Common myeloid progenitor, CD34-positive (primary cell): ENCODE data around the gene PCDHA3.
"Not testable (repeated sequence)": the region's sequence is repeated elsewhere in the genome, so short reads cannot be mapped to it uniquely, and the experiment has no call there.

Source experiments
- CTCF ChIA-PET: fragments of 350-600 bp; sonication (Branson Sonifier 250); formaldehyde crosslinking; loops from one replicate; lab custom pipeline; 2021; ENCODE audit warnings: antibody characterized with exemption; lab: Charles Lee
- POLR2A ChIA-PET: fragments of 350-600 bp; sonication (Branson Sonifier 250); formaldehyde crosslinking; loops from one replicate; lab custom pipeline; 2021; ENCODE audit warnings: antibody characterized with exemption; lab: Charles Lee
- DNase-seq, 3 donors: peaks; one replicate each; pipeline versions ENCODE4 v3.0.0 to v3.0.0-alpha.2; 2013
- H3K27ac ChIP-seq, 2 experiments: 1 replicate in 1 of 2; 2 replicates in 1 of 2; pipeline ENCODE4 v1.7.0; 2013; ENCODE audit warnings: inconsistent platforms in 2 of 2, low read length in 2 of 2, mild to moderate bottlenecking in 2 of 2, low read depth in 1 of 2, moderate library complexity in 1 of 2; ENCODE audit not compliant: severe bottlenecking in 2 of 2, insufficient read depth in 1 of 2, poor library complexity in 1 of 2
- H3K27me3 ChIP-seq, 5 experiments: replicated peaks in 2 of 5; 1 replicate in 3 of 5; 2 replicates in 2 of 5; pipeline versions ENCODE4 v1.6.1 to v1.7.0; 2013; ENCODE audit warnings: low read length in 4 of 5, mild to moderate bottlenecking in 2 of 5, moderate library complexity in 2 of 5, inconsistent platforms in 1 of 5; ENCODE audit not compliant: insufficient read depth in 5 of 5, control insufficient read depth in 4 of 5
- H3K36me3 ChIP-seq, 4 experiments: 1 replicate in 2 of 4; 2 replicates in 2 of 4; pipeline versions ENCODE4 v1.6.1 to v1.7.0; 2013; ENCODE audit warnings: low read length in 3 of 4, control low read depth in 1 of 4, mild to moderate bottlenecking in 1 of 4; ENCODE audit not compliant: control insufficient read depth in 4 of 4, insufficient read depth in 4 of 4
- H3K4me1 ChIP-seq, 4 experiments: 1 replicate in 3 of 4; 2 replicates in 1 of 4; pipeline versions ENCODE4 v1.6.1 to v1.7.1; 2013; ENCODE audit warnings: low read length in 3 of 4, mild to moderate bottlenecking in 3 of 4, control low read depth in 1 of 4, inconsistent platforms in 1 of 4, moderate library complexity in 1 of 4; ENCODE audit not compliant: control insufficient read depth in 4 of 4, insufficient read depth in 4 of 4; ENCODE audit errors: control extremely low read depth in 1 of 4
- H3K4me3 ChIP-seq, 7 experiments: 1 replicate in 4 of 7; 2 replicates in 3 of 7; pipeline versions ENCODE4 v1.5.1 to v1.7.0; 2013; ENCODE audit warnings: mild to moderate bottlenecking in 7 of 7, low read length in 6 of 7, moderate library complexity in 6 of 7, inconsistent platforms in 2 of 7, low read depth in 2 of 7, control low read depth in 1 of 7; ENCODE audit not compliant: insufficient read depth in 4 of 7, control insufficient read depth in 1 of 7; ENCODE audit errors: extremely low read depth in 1 of 7
- H3K9me3 ChIP-seq, 5 experiments: 1 replicate in 4 of 5; 2 replicates in 1 of 5; pipeline versions ENCODE4 v1.6.1 to v1.7.1; 2013; ENCODE audit warnings: low read length in 4 of 5, mild to moderate bottlenecking in 2 of 5, inconsistent platforms in 1 of 5, low read depth in 1 of 5, moderate library complexity in 1 of 5; ENCODE audit not compliant: control insufficient read depth in 4 of 5, insufficient read depth in 2 of 5; ENCODE audit errors: control extremely low read depth in 1 of 5
- WGBS: methylation state at CpG from one replicate; pipeline ENCODE4 v1.1.5; 2013; ENCODE audit not compliant: insufficient coverage; 5-methylcytosine and 5-hydroxymethylcytosine counted together

The PCDHA3 gene

GRCh38 chr5:140828362-140828737 is 27.5 kb downstream of the PCDHA3 start:
- POLR2A ChIA-PET: no interaction called here
- CTCF ChIA-PET: no interaction called here
- 17% methylated on average over 6 of the region's 18 CpGs for WGBS
- no peak overlapping the region for H3K27ac ChIP-seq
- H3K36me3 ChIP-seq: no peaks in the 10 kb centered on the region
- no peaks in the 10 kb centered on the region for H3K4me1 ChIP-seq
- peaks cover 0 to 25% (median 8%) of the 10 kb centered on the region in 5 experiments for H3K27me3 ChIP-seq
- no peak for DNase-seq
- no peak overlapping the region for H3K4me3 ChIP-seq
- H3K9me3 ChIP-seq: peaks cover 9 to 44% (median 24%) of the 10 kb centered on the region in 5 experiments

GRCh38 chr5:140829511-140830501 is 28.9 kb downstream of the PCDHA3 start:
- H3K4me3 ChIP-seq, H3K4me1 ChIP-seq, H3K27ac ChIP-seq, H3K36me3 ChIP-seq, DNase-seq, POLR2A ChIA-PET, CTCF ChIA-PET: not testable (repeated sequence)
- Histone ChIP-seq H3K27me3 (peaks cover 0 to 32% (median 9%) of the 10 kb centered on the region in 5 experiments), H3K9me3 (peaks cover 9 to 46% (median 20%) of the 10 kb centered on the region in 5 experiments)
- 44% methylated on average over 92 of the region's 106 CpGs for WGBS

GRCh38 chr5:140833993-140834392 is 33.1 kb downstream of the PCDHA3 start, which contains the start of gene PCDHA7:
Gene PCDHA7, plus strand, starts transcription at chr5:140834269. Its CDS starts 115 bp downstream, at chr5:140834384.
- POLR2A ChIA-PET: no interaction called here
- Histone ChIP-seq H3K27ac (no peak within 1 kb of the TSS), H3K36me3 (no peaks in the 10 kb centered on the region), H3K27me3 (peaks cover 0 to 29% (median 12%) of the 10 kb centered on the region in 5 experiments), H3K9me3 (peaks cover 5 to 43% (median 28%) of the 10 kb centered on the region in 5 experiments), H3K4me1 (no peaks in the 10 kb centered on the region), H3K4me3 (peak within 1 kb of the TSS in 1 of 7 experiments; percentile 5)
- CTCF ChIA-PET: no interaction called here
- WGBS: 21% methylated on average over 4 of the region's 8 CpGs
- peak in 2 of 3 donors; percentile 3 to 13 for DNase-seq

GRCh38 chr5:140834439-140835008 is 33.7 kb downstream of the PCDHA3 start:
- Histone ChIP-seq H3K9me3 (peaks cover 5 to 40% (median 25%) of the 10 kb centered on the region in 5 experiments), H3K27me3 (peaks cover 0 to 28% (median 12%) of the 10 kb centered on the region in 5 experiments), H3K4me3 (peak overlapping the region in 1 of 7 experiments; percentile 5)
- WGBS: 20% methylated on average over 14 of the region's 38 CpGs
- H3K36me3 ChIP-seq, H3K4me1 ChIP-seq, H3K27ac ChIP-seq, POLR2A ChIA-PET, CTCF ChIA-PET, DNase-seq: not testable (repeated sequence)

- Histone ChIP-seq H3K4me1 (no peaks in the 10 kb centered on the region), H3K36me3 (no peaks in the 10 kb centered on the region), H3K9me3 (peaks cover 8 to 31% (median 17%) of the 10 kb centered on the region in 5 experiments), H3K27me3 (peaks cover 0 to 21% (median 12%) of the 10 kb centered on the region in 5 experiments), H3K27ac (no peak overlapping the region), H3K4me3 (no peak overlapping the region)
- no peak for DNase-seq
- POLR2A ChIA-PET: no interaction called here
- 41% methylated on average over 103 of the region's 103 CpGs for WGBS
- CTCF ChIA-PET: no interaction called here
Observed at GRCh38 chr5:140835622-140836510, 35.0 kb downstream of the PCDHA3 start.

- Histone ChIP-seq H3K36me3 (no peaks in the 10 kb centered on the region), H3K27me3 (peaks cover 0 to 17% (median under 1%) of the 10 kb centered on the region in 5 experiments), H3K27ac (no peak within 1 kb of the TSS), H3K9me3 (peaks cover 8 to 29% (median 23%) of the 10 kb centered on the region in 5 experiments), H3K4me3 (no peak within 1 kb of the TSS), H3K4me1 (no peaks in the 10 kb centered on the region)
- DNase-seq: peak; percentile 2 to 13 (median 6)
- CTCF ChIA-PET: no interaction called here
- POLR2A ChIA-PET: no interaction called here
- 21% methylated on average over 17 of the region's 47 CpGs for WGBS
Observed at GRCh38 chr5:140840978-140841962, 40.4 kb downstream of the PCDHA3 start, which contains the start of gene PCDHA8. Gene PCDHA8, plus strand, starts transcription at chr5:140841187. Its CDS starts 135 bp downstream, at chr5:140841322.
